Right lobe of liver (tissue), 6 donors: ENCODE results near the gene PLVAP. TPM values are rescaled to one million over a fixed set of nuclear protein-coding genes. Genes with fewer than 3 reads are reported as not detected.

Experiments
- ATAC-seq, 4 donors: fragments of 200-7000 bp; cut with Tn5 transposase; one replicate each; pipeline ENCODE4 v1.9.1; 2020; ENCODE audit warnings: mild to moderate bottlenecking in 4 of 4, moderate library complexity in 4 of 4
- DNase-seq, 3 donors: peaks; one replicate each; pipeline ENCODE4 v3.0.0-alpha.2; 2020
- H3K27ac ChIP-seq, 3 donors: fragments of 200-600 bp; one replicate each; pipeline ENCODE4 v1.8.0; 2022
- H3K27me3 ChIP-seq, 2 donors: fragments of 200-600 bp; one replicate each; pipeline ENCODE4 v1.8.0; 2022
- H3K36me3 ChIP-seq, 4 donors: fragments of 200-600 bp; sonication (generic) in 1 of 4; one replicate each; pipeline versions ENCODE4 v1.5.1 to v1.8.0; 2017 to 2022; ENCODE audit warnings: control low read depth in 1 of 4
- H3K4me1 ChIP-seq, 4 donors: fragments of 200-600 bp; sonication (generic) in 1 of 4; one replicate each; pipeline versions ENCODE4 v1.5.1 to v1.8.0; 2017 to 2022; ENCODE audit warnings: control low read depth in 1 of 4
- H3K4me3 ChIP-seq, 3 donors: fragments of 200-600 bp; one replicate each; pipeline ENCODE4 v1.8.0; 2022
- H3K9me3 ChIP-seq, 4 donors: fragments of 200-600 bp; sonication (generic) in 1 of 4; one replicate each; pipeline versions ENCODE4 v1.5.1 to v1.8.0; 2017 to 2022; ENCODE audit warnings: control low read depth in 1 of 4
- CTCF ChIP-seq, 4 donors: fragments of 200-600 bp in 3 of 4; fragments of 450-650 bp in 1 of 4; IDR thresholded peaks; one replicate each; pipeline versions ENCODE4 v1.5.1 to v1.8.0; 2016 to 2022; ENCODE audit warnings: antibody characterized with exemption in 4 of 4, mild to moderate bottlenecking in 2 of 4
- POLR2A ChIP-seq: fragments of 450-650 bp; IDR thresholded peaks from one replicate; pipeline ENCODE4 v1.6.1; 2017; ENCODE audit warnings: antibody characterized with exemption, mild to moderate bottlenecking
- WGBS: methylation state at CpG from one replicate; pipeline ENCODE4 v1.1.6; 2018; ENCODE audit warnings: low coverage, low lambda C conversion rate; ENCODE audit not compliant: insufficient coverage; ENCODE audit errors: missing lambda C conversion rate; 5-methylcytosine and 5-hydroxymethylcytosine counted together
- intact Hi-C, 2 donors: fragments of 100-400 bp; cut with DNase I; formaldehyde crosslinking; loops; one replicate each; pipeline versions ENCODE4 v1.11.2 to v1.14.1; 2022
- total RNA-seq, 6 experiments: library from RNA; depleted of rRNA in 2 of 6; stranded (reverse); fragments of >200 nt in 2 of 6; fragmentation: NEBNext Ultra II Directional in 3 of 6; extraction: Animal tissue kit (Norgen Biotek cat#: 25700) in 3 of 6; gene quantifications; one replicate each; pipeline versions ENCODE4 v1.1.0 to v1.2.4, GENCODE V29; 2016 to 2023
- donor health status: DM: no; HTN: yes; CAD: no.
- donor health status: DM: no; HTN: no; CAD: no.
- donor health status: DM: no; HTN: no; CAD: no.
- donor health status: DM: no; HTN: yes; CAD: no.
- donor health status: DM: no; HTN: yes; CAD: no.

The PLVAP gene
- total RNA-seq, 6 experiments from 2014 or later: 0.78 to 16.6 (median 4.1) TPM

GRCh38 chr19:17302391-17303166, 74.6 kb downstream of the PLVAP start:
- DNase-seq: peak in 1 of 3 donors; percentile 62
- H3K9me3 ChIP-seq: no peaks in the 10 kb centered on the region
- intact Hi-C loops: no loop called here
- peak overlapping the region; percentile 87 to 95 (median 92) for H3K4me3 ChIP-seq
- 30% methylated on average over 2 of the region's 29 CpGs for WGBS
- no peaks in the 10 kb centered on the region for H3K27me3 ChIP-seq
- ATAC-seq: no peak
- peak overlapping the region; percentile 58 to 77 (median 71) for H3K27ac ChIP-seq
- peaks cover 0 to 2% (median 0%) of the 10 kb centered on the region in 4 donors for H3K36me3 ChIP-seq
- TF ChIP-seq CTCF (IDR thresholded peaks at IDR 0.05): no peak
- TF ChIP-seq POLR2A: no peak
- H3K4me1 ChIP-seq: peaks cover 0 to 31% (median 15%) of the 10 kb centered on the region in 4 donors

Other genes starting within 250 kb of the PLVAP start
- 10 to 100 TPM; 13.5 to 20.3 (median 18.6) TPM for gene USE1, start 162.0 kb downstream of the PLVAP start, total RNA-seq
- 10 to 100 TPM; 17.8 to 64.2 (median 31.2) TPM for gene OCEL1, start 151.1 kb downstream of the PLVAP start, total RNA-seq
- gene NR2F6, start 131.4 kb downstream of the PLVAP start, total RNA-seq: 100 to 1,000 TPM in 1 of 6 experiments, 10 to 100 TPM in 5; 48.5 to 105 (median 80.9) TPM
- gene USHBP1, start 112.6 kb downstream of the PLVAP start, total RNA-seq: 1 to 10 TPM in 5 of 6 experiments, under 1 TPM in 1; 0.81 to 3.6 (median 1.7) TPM
- gene BABAM1, start 109.9 kb downstream of the PLVAP start, total RNA-seq: 10 to 100 TPM; 29.2 to 51.3 (median 37.9) TPM
- under 1 TPM; 0.06 to 0.65 (median 0.37) TPM for gene ANKLE1, start 95.4 kb downstream of the PLVAP start, total RNA-seq
- 10 to 100 TPM in 5 of 6 experiments, 1 to 10 TPM in 1; 8.3 to 27.3 (median 15.8) TPM for gene ABHD8, start 73.9 kb downstream of the PLVAP start, total RNA-seq
- gene MRPL34, start 71.5 kb downstream of the PLVAP start, total RNA-seq: 100 to 1,000 TPM in 4 of 6 experiments, 10 to 100 TPM in 2; 63.5 to 363 (median 122) TPM
- 10 to 100 TPM; 10.4 to 23.4 (median 14.1) TPM for gene DDA1, start 67.8 kb downstream of the PLVAP start, total RNA-seq
- gene ANO8, start 42.5 kb downstream of the PLVAP start, total RNA-seq: 1 to 10 TPM; 5.0 to 8.8 (median 6.6) TPM
- gene GTPBP3, start 39.8 kb downstream of the PLVAP start, total RNA-seq: 10 to 100 TPM; 10.3 to 23.6 (median 13.6) TPM
- 1 to 10 TPM in 1 of 6 experiments, under 1 TPM in 3, not detected in 2; 0.26 to 1.2 (median 0.36) TPM for gene CCDC194, start 16.9 kb upstream of the PLVAP start, total RNA-seq
- gene BST2, start 28.3 kb upstream of the PLVAP start, total RNA-seq: 100 to 1,000 TPM in 3 of 6 experiments, 10 to 100 TPM in 3; 78.2 to 157 (median 96.2) TPM
- 10 to 100 TPM; 13.5 to 38.0 (median 15.8) TPM for gene MVB12A, start 42.7 kb upstream of the PLVAP start, total RNA-seq
- under 1 TPM in 3 of 6 experiments, not detected in 3; 0.12 to 0.19 (median 0.16) TPM for gene TMEM221, start 71.3 kb upstream of the PLVAP start, total RNA-seq
- not detected for gene NXNL1, start 83.6 kb upstream of the PLVAP start, total RNA-seq
- 10 to 100 TPM in 1 of 6 experiments, 1 to 10 TPM in 5; 5.1 to 12.3 (median 6.1) TPM for gene SLC27A1, start 93.2 kb upstream of the PLVAP start, total RNA-seq
- gene PGLS, start 134.3 kb upstream of the PLVAP start, total RNA-seq: 10 to 100 TPM; 31.7 to 60.0 (median 38.8) TPM
- gene COLGALT1, start 178.3 kb upstream of the PLVAP start, total RNA-seq: 10 to 100 TPM; 23.2 to 36.8 (median 31.1) TPM